Measurements from ENCODE around the gene SMARCA4.
A peak's percentile ranks its signal among the peaks of the same experiment; 100 is the strongest.

The SMARCA4 gene

GRCh38 chr19:10920781-10921180 is 40.0 kb upstream of the SMARCA4 start:
- H3K27ac ChIP-seq (ENCODE audit: low read length) = no peak overlapping the region
- H3K27me3 ChIP-seq (ENCODE audit: control insufficient read depth, insufficient read depth, low read length) = no peaks in the 10 kb centered on the region
- DNase-seq (ENCODE audit: low read depth, low spot score) = no peak
- H3K4me1 ChIP-seq (ENCODE audit: control insufficient read depth, insufficient read depth, low read length) = no peaks in the 10 kb centered on the region; the same call in 1 of the 2 replicates
- no peak overlapping the region for H3K4me3 ChIP-seq (ENCODE audit: low read length)
- H3K36me3 ChIP-seq (ENCODE audit: control insufficient read depth, insufficient read depth, low read length) = peaks cover 43% of the 10 kb centered on the region
- WGBS (ENCODE audit: insufficient coverage, insufficient read length) = no CpG with 5 or more reads among the region's 16 CpGs
- H3K9me3 ChIP-seq (ENCODE audit: control insufficient read depth, insufficient read depth, low read length) = no peaks in the 10 kb centered on the region

- peaks cover 43% of the 10 kb centered on the region for H3K36me3 ChIP-seq (ENCODE audit: control insufficient read depth, insufficient read depth, low read length)
- no peak for DNase-seq (ENCODE audit: low read depth, low spot score)
- no peak overlapping the region for H3K27ac ChIP-seq (ENCODE audit: low read length)
- H3K4me1 ChIP-seq (ENCODE audit: control insufficient read depth, insufficient read depth, low read length) = no peaks in the 10 kb centered on the region; the same call in 1 of the 2 replicates
- no peaks in the 10 kb centered on the region for H3K27me3 ChIP-seq (ENCODE audit: control insufficient read depth, insufficient read depth, low read length)
- WGBS (ENCODE audit: insufficient coverage, insufficient read length) = no CpG with 5 or more reads among the region's 43 CpGs
- no peaks in the 10 kb centered on the region for H3K9me3 ChIP-seq (ENCODE audit: control insufficient read depth, insufficient read depth, low read length)
- H3K4me3 ChIP-seq (ENCODE audit: low read length) = no peak overlapping the region
These were observed 39.5 kb upstream of the SMARCA4 start for GRCh38 chr19:10921199-10921909.

GRCh38 chr19:10921910-10922637 is 38.8 kb upstream of the SMARCA4 start:
- peaks cover 43% of the 10 kb centered on the region for H3K36me3 ChIP-seq (ENCODE audit: control insufficient read depth, insufficient read depth, low read length)
- no CpG with 5 or more reads among the region's 33 CpGs for WGBS (ENCODE audit: insufficient coverage, insufficient read length)

GRCh38 chr19:10922638-10923014 is 38.2 kb upstream of the SMARCA4 start:
- Histone ChIP-seq H3K27me3 (ENCODE audit: control insufficient read depth, insufficient read depth, low read length) (no peaks in the 10 kb centered on the region), H3K4me3 (ENCODE audit: low read length) (no peak overlapping the region), H3K9me3 (ENCODE audit: control insufficient read depth, insufficient read depth, low read length) (no peaks in the 10 kb centered on the region), H3K4me1 (ENCODE audit: control insufficient read depth, insufficient read depth, low read length) (peaks cover 2% of the 10 kb centered on the region; the same call in 1 of the 2 replicates), H3K27ac (ENCODE audit: low read length) (no peak overlapping the region), H3K36me3 (ENCODE audit: control insufficient read depth, insufficient read depth, low read length) (peaks cover 43% of the 10 kb centered on the region)
- WGBS (ENCODE audit: insufficient coverage, insufficient read length) = no CpG with 5 or more reads among the region's 13 CpGs
- DNase-seq (ENCODE audit: low read depth, low spot score) = no peak

More at GRCh38 chr19:10921910-10922637, 38.8 kb upstream of the SMARCA4 start:
- DNase-seq (ENCODE audit: low read depth, low spot score) = no peak
- Histone ChIP-seq H3K27me3 (ENCODE audit: control insufficient read depth, insufficient read depth, low read length) (no peaks in the 10 kb centered on the region), H3K4me3 (ENCODE audit: low read length) (no peak overlapping the region), H3K27ac (ENCODE audit: low read length) (no peak overlapping the region), H3K4me1 (ENCODE audit: control insufficient read depth, insufficient read depth, low read length) (no peaks in the 10 kb centered on the region; the same call in 1 of the 2 replicates), H3K9me3 (ENCODE audit: control insufficient read depth, insufficient read depth, low read length) (no peaks in the 10 kb centered on the region)

GRCh38 chr19:10923260-10924112 is 37.3 kb upstream of the SMARCA4 start:
- peaks cover 4% of the 10 kb centered on the region; the same call in 1 of the 2 replicates for H3K4me1 ChIP-seq (ENCODE audit: control insufficient read depth, insufficient read depth, low read length)
- DNase-seq (ENCODE audit: low read depth, low spot score) = no peak
- H3K27me3 ChIP-seq (ENCODE audit: control insufficient read depth, insufficient read depth, low read length) = no peaks in the 10 kb centered on the region
- peaks cover 43% of the 10 kb centered on the region for H3K36me3 ChIP-seq (ENCODE audit: control insufficient read depth, insufficient read depth, low read length)
- H3K4me3 ChIP-seq (ENCODE audit: low read length) = no peak overlapping the region
- WGBS (ENCODE audit: insufficient coverage, insufficient read length) = no CpG with 5 or more reads among the region's 29 CpGs
- H3K27ac ChIP-seq (ENCODE audit: low read length) = no peak overlapping the region
- H3K9me3 ChIP-seq (ENCODE audit: control insufficient read depth, insufficient read depth, low read length) = no peaks in the 10 kb centered on the region

GRCh38 chr19:10924597-10924996 is 36.2 kb upstream of the SMARCA4 start:
- Histone ChIP-seq H3K27me3 (ENCODE audit: control insufficient read depth, insufficient read depth, low read length) (no peaks in the 10 kb centered on the region), H3K4me1 (ENCODE audit: control insufficient read depth, insufficient read depth, low read length) (peaks cover 4% of the 10 kb centered on the region; the same call in 1 of the 2 replicates), H3K4me3 (ENCODE audit: low read length) (no peak overlapping the region), H3K36me3 (ENCODE audit: control insufficient read depth, insufficient read depth, low read length) (peaks cover 38% of the 10 kb centered on the region), H3K9me3 (ENCODE audit: control insufficient read depth, insufficient read depth, low read length) (no peaks in the 10 kb centered on the region), H3K27ac (ENCODE audit: low read length) (no peak overlapping the region)
- DNase-seq (ENCODE audit: low read depth, low spot score) = no peak
- no CpG with 5 or more reads among the region's 13 CpGs for WGBS (ENCODE audit: insufficient coverage, insufficient read length)

GRCh38 chr19:10927730-10928562 is 32.9 kb upstream of the SMARCA4 start:
- no peaks in the 10 kb centered on the region for H3K27me3 ChIP-seq (ENCODE audit: control insufficient read depth, insufficient read depth, low read length)
- peak overlapping the region; percentile 57; the same call in 1 of the 2 replicates for H3K4me3 ChIP-seq (ENCODE audit: low read length)
- H3K36me3 ChIP-seq (ENCODE audit: control insufficient read depth, insufficient read depth, low read length) = peaks cover 16% of the 10 kb centered on the region
- no peak for DNase-seq (ENCODE audit: low read depth, low spot score)
- peaks cover 4% of the 10 kb centered on the region; the same call in 1 of the 2 replicates for H3K4me1 ChIP-seq (ENCODE audit: control insufficient read depth, insufficient read depth, low read length)
- no CpG with 5 or more reads among the region's 47 CpGs for WGBS (ENCODE audit: insufficient coverage, insufficient read length)
- no peak overlapping the region for H3K27ac ChIP-seq (ENCODE audit: low read length)
- no peaks in the 10 kb centered on the region for H3K9me3 ChIP-seq (ENCODE audit: control insufficient read depth, insufficient read depth, low read length)

GRCh38 chr19:10928563-10929401 is 32.0 kb upstream of the SMARCA4 start, which contains the start of the genes TIMM29 and YIPF2:
TIMM29 (plus strand) TSS chr19:10928811; CDS start chr19:10928823, 12 bp downstream.
YIPF2 (minus strand) TSS chr19:10928639; CDS start chr19:10928410, 229 bp downstream.
- no peaks in the 10 kb centered on the region for H3K27me3 ChIP-seq (ENCODE audit: control insufficient read depth, insufficient read depth, low read length)
- peak; percentile 97 for DNase-seq (ENCODE audit: low read depth, low spot score)
- H3K4me3 ChIP-seq (ENCODE audit: low read length) = peak within 1 kb of the TSS; percentile 79
- peaks cover 8% of the 10 kb centered on the region for H3K36me3 ChIP-seq (ENCODE audit: control insufficient read depth, insufficient read depth, low read length)
- H3K27ac ChIP-seq (ENCODE audit: low read length) = no peak within 1 kb of the TSS
- no peaks in the 10 kb centered on the region for H3K9me3 ChIP-seq (ENCODE audit: control insufficient read depth, insufficient read depth, low read length)
- H3K4me1 ChIP-seq (ENCODE audit: control insufficient read depth, insufficient read depth, low read length) = peaks cover 4% of the 10 kb centered on the region; the same call in 1 of the 2 replicates
- no CpG with 5 or more reads among the region's 96 CpGs for WGBS (ENCODE audit: insufficient coverage, insufficient read length)

GRCh38 chr19:10929402-10929794 is 31.4 kb upstream of the SMARCA4 start:
- Histone ChIP-seq H3K27me3 (ENCODE audit: control insufficient read depth, insufficient read depth, low read length) (no peaks in the 10 kb centered on the region), H3K4me1 (ENCODE audit: control insufficient read depth, insufficient read depth, low read length) (peaks cover 4% of the 10 kb centered on the region; the same call in 1 of the 2 replicates), H3K9me3 (ENCODE audit: control insufficient read depth, insufficient read depth, low read length) (no peaks in the 10 kb centered on the region), H3K27ac (ENCODE audit: low read length) (no peak overlapping the region), H3K4me3 (ENCODE audit: low read length) (peak overlapping the region; percentile 79), H3K36me3 (ENCODE audit: control insufficient read depth, insufficient read depth, low read length) (0 out of 2 replicates have a peak, but pooled peaks cover 3% of the 10 kb centered on the region)
- WGBS (ENCODE audit: insufficient coverage, insufficient read length) = no CpG with 5 or more reads among the region's 27 CpGs
- DNase-seq (ENCODE audit: low read depth, low spot score) = no peak
